NCI-H128 (cell line): ENCODE measurements around the gene MYOZ2.

Experiments used
- DNase-seq: peaks from one replicate; lab custom pipeline; 2025; ENCODE audit not compliant: unreplicated experiment; lab: John Stamatoyannopoulos, UW

Gene MYOZ2

GRCh38 chr4:119190354-119190753 lies 54.7 kb downstream of the MYOZ2 start:
- DNase-seq, result no peak

- no peak for DNase-seq
These were observed 55.9 kb downstream of the MYOZ2 start for GRCh38 chr4:119191505-119191904.

- no peak for DNase-seq
These were observed 62.2 kb downstream of the MYOZ2 start for GRCh38 chr4:119197772-119198212.

- no peak for DNase-seq
These were observed 69.3 kb downstream of the MYOZ2 start for GRCh38 chr4:119204916-119205315.

- no peak for DNase-seq
These were observed 70.1 kb downstream of the MYOZ2 start for GRCh38 chr4:119205690-119206089.

- no peak for DNase-seq
These were observed 70.5 kb downstream of the MYOZ2 start for GRCh38 chr4:119206178-119206577.

- no peak for DNase-seq
These were observed 71.4 kb downstream of the MYOZ2 start for GRCh38 chr4:119207051-119207450.

- no peak for DNase-seq
These were observed 73.4 kb downstream of the MYOZ2 start for GRCh38 chr4:119209077-119209476.

- no peak for DNase-seq
These were observed 74.0 kb downstream of the MYOZ2 start for GRCh38 chr4:119209586-119209985.

GRCh38 chr4:119210775-119211174 lies 75.1 kb downstream of the MYOZ2 start:
- no peak for DNase-seq

- no peak for DNase-seq
These were observed 76.2 kb downstream of the MYOZ2 start for GRCh38 chr4:119211867-119212233.

GRCh38 chr4:119212234-119212963 lies 76.8 kb downstream of the MYOZ2 start, which contains the start of gene USP53:
USP53 (plus strand) TSS chr4:119212713; CDS start chr4:119239760, 27,047 bp downstream.
- peak; percentile 91 for DNase-seq

GRCh38 chr4:119212964-119213606 lies 77.5 kb downstream of the MYOZ2 start:
- DNase-seq, result peak; percentile 1

GRCh38 chr4:119218093-119218492 lies 82.5 kb downstream of the MYOZ2 start:
- DNase-seq, result no peak

GRCh38 chr4:119221412-119221811 lies 85.8 kb downstream of the MYOZ2 start:
- no peak for DNase-seq

- DNase-seq, result no peak
These were observed 92.1 kb downstream of the MYOZ2 start for GRCh38 chr4:119227690-119228089.

GRCh38 chr4:119228406-119228805 lies 92.8 kb downstream of the MYOZ2 start:
- no peak for DNase-seq

- no peak for DNase-seq
These were observed 94.5 kb downstream of the MYOZ2 start for GRCh38 chr4:119229908-119230687.

- DNase-seq, result no peak
These were observed 95.9 kb downstream of the MYOZ2 start for GRCh38 chr4:119231491-119231890.

- DNase-seq, result no peak
These were observed 96.7 kb downstream of the MYOZ2 start for GRCh38 chr4:119232286-119232685.

- DNase-seq, result no peak
These were observed 97.6 kb downstream of the MYOZ2 start for GRCh38 chr4:119233191-119233590.

GRCh38 chr4:119233750-119234149 lies 98.1 kb downstream of the MYOZ2 start:
- DNase-seq, result no peak
